22Rv1 (cell line): ENCODE measurements around the gene GUCA2B.

ENCODE experiments used
- H3K27ac ChIP-seq: fragments of 450-650 bp; 2 replicates; pipeline ENCODE4 v1.5.1; 2017
- ZFX ChIP-seq: fragments of 450-650 bp; IDR thresholded peaks from 2 replicates; pipeline ENCODE4 v1.6.1; 2017; ENCODE audit warnings: antibody characterized with exemption, borderline replicate concordance
- TF ChIP-seq, protein P1 (sequence below): fragments of 450-650 bp; IDR thresholded peaks from 2 replicates; pipeline ENCODE4 v1.5.1; 2017; ENCODE audit warnings: mild to moderate bottlenecking

GUCA2B gene

DNA sequence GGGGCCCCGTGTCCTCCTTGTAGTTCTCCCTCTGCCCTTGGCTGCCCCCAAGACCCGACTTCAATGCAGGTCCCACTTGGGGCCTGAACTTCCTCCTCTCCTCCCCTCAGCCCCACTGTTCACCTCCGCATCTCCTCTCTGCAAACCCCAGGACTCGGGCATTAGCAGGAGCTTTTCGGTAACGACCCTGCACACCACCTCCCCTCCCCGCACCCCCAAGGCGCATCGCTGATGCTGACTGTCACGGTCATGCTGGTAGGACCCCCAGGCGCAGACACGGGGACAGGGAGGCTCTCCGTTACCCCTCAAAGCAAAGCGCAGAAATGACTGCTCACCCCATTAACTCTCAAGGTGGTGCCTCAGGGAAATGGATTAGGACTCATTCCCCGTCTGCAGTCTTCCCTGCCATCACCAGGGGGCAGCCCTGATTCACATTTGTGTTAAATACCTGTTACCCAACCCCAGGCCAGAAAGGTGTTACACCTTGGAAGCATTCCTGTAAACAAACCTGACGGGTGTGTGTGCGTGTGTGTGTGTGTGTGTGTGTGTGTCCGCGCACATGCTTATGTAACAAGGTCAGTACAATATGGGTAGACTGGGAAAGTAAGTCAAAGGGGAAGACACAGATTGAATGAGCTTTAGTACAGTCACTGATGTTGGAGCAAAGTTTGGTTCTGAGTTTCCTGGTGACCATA is 6.4 kb upstream of the GUCA2B start:
- no peak overlapping the region for H3K27ac ChIP-seq
- TF ChIP-seq, protein P1, sequence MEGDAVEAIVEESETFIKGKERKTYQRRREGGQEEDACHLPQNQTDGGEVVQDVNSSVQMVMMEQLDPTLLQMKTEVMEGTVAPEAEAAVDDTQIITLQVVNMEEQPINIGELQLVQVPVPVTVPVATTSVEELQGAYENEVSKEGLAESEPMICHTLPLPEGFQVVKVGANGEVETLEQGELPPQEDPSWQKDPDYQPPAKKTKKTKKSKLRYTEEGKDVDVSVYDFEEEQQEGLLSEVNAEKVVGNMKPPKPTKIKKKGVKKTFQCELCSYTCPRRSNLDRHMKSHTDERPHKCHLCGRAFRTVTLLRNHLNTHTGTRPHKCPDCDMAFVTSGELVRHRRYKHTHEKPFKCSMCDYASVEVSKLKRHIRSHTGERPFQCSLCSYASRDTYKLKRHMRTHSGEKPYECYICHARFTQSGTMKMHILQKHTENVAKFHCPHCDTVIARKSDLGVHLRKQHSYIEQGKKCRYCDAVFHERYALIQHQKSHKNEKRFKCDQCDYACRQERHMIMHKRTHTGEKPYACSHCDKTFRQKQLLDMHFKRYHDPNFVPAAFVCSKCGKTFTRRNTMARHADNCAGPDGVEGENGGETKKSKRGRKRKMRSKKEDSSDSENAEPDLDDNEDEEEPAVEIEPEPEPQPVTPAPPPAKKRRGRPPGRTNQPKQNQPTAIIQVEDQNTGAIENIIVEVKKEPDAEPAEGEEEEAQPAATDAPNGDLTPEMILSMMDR = peak; percentile 86
- no peak for TF ChIP-seq ZFX

GRCh38 chr1:42148166-42148565 is 5.0 kb upstream of the GUCA2B start:
- H3K27ac ChIP-seq = no peak overlapping the region
- TF ChIP-seq, protein P1 = no peak
- no peak for TF ChIP-seq ZFX

DNA sequence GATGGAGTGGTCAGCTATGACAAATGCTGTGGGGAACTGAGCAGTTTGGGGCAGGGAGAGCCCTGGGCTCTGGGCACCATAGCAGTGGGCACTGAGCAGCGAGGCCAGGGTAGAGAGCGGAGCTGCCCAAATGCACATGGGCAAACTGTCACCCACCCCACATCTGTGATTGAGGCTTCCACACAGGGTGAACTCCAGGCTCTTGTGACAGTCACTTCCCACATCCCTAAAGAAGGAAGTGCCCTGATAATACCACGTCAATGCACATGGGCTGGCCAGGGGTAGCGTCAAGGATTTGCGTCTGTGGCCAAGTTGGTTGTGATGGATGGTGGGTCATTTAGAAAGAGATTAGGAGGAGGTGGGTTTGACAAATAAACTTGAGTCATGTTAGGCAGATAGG is 2.6 kb upstream of the GUCA2B start:
- H3K27ac ChIP-seq = no peak overlapping the region

GRCh38 chr1:42152119-42152518 is 1.1 kb upstream of the GUCA2B start:
- no peak overlapping the region for H3K27ac ChIP-seq
- TF ChIP-seq ZFX = no peak
- TF ChIP-seq, protein P1 = no peak

More for the DNA sequence above, 2.6 kb upstream of the GUCA2B start:
- no peak for TF ChIP-seq ZFX
- TF ChIP-seq, protein P1 = no peak

- TF ChIP-seq ZFX = no peak
- TF ChIP-seq, protein P1 = no peak
- H3K27ac ChIP-seq = no peak overlapping the region
Measured at GRCh38 chr1:42153624-42154023, 414 bp downstream of the GUCA2B start.

DNA sequence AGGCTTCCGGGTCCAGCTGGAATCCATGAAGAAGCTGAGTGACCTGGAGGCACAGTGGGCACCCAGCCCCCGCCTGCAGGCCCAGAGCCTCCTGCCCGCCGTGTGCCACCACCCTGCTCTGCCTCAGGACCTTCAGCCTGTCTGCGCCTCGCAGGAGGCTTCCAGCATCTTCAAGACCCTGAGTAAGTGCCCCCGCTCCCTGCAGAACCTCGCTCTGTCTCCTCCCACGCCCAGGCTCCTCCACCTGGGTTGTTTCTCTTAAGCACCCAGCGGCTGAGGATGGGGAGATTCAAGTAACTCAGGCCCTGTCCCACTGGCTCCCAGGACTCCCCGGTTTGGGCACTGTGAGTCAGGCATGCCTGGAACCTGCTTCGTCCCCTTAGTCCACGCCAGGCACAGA is 1.5 kb downstream of the GUCA2B start:
- TF ChIP-seq, protein P1 = no peak
- no peak for TF ChIP-seq ZFX

GRCh38 chr1:42155362-42155761 is 2.2 kb downstream of the GUCA2B start:
- H3K27ac ChIP-seq = no peak overlapping the region
- no peak for TF ChIP-seq ZFX
- TF ChIP-seq, protein P1 = no peak

More for the DNA sequence above, 1.5 kb downstream of the GUCA2B start:
- no peak overlapping the region for H3K27ac ChIP-seq
